ENCODE results near the gene MGRN1.
A peak's percentile ranks its signal among the peaks of the same experiment; 100 is the strongest.

Gene MGRN1

GRCh38 chr16:4726616-4727015 lies 102.0 kb downstream of the MGRN1 start:
- no peak overlapping the region for H3K4me3 ChIP-seq (replicated peaks; ENCODE audit: low read depth, low read length)
- H3K27me3 ChIP-seq (replicated peaks; ENCODE audit: control insufficient read depth, insufficient read depth, low read length): no peaks in the 10 kb centered on the region
- no peak for TF ChIP-seq CTCF (IDR thresholded peaks at IDR 0.05; ENCODE audit: insufficient read depth, low read length, poor library complexity, severe bottlenecking)
- peaks cover 8% of the 10 kb centered on the region for H3K36me3 ChIP-seq (ENCODE audit: control insufficient read depth, insufficient read depth, low read length)
- DNase-seq (ENCODE audit: extremely low read depth, insufficient read length): no peak

- no peak for TF ChIP-seq CTCF (IDR thresholded peaks at IDR 0.05; ENCODE audit: insufficient read depth, low read length, poor library complexity, severe bottlenecking)
- peaks cover 8% of the 10 kb centered on the region for H3K36me3 ChIP-seq (ENCODE audit: control insufficient read depth, insufficient read depth, low read length)
- no peaks in the 10 kb centered on the region for H3K27me3 ChIP-seq (replicated peaks; ENCODE audit: control insufficient read depth, insufficient read depth, low read length)
Measured at GRCh38 chr16:4728676-4729075, 104.0 kb downstream of the MGRN1 start.

GRCh38 chr16:4729876-4730275 lies 105.2 kb downstream of the MGRN1 start:
- DNase-seq (ENCODE audit: extremely low read depth, insufficient read length): no peak
- Histone ChIP-seq H3K27me3 (replicated peaks; ENCODE audit: control insufficient read depth, insufficient read depth, low read length) (no peaks in the 10 kb centered on the region), H3K36me3 (ENCODE audit: control insufficient read depth, insufficient read depth, low read length) (peaks cover 8% of the 10 kb centered on the region), H3K4me3 (replicated peaks; ENCODE audit: low read depth, low read length) (no peak overlapping the region)
- no peak for TF ChIP-seq CTCF (IDR thresholded peaks at IDR 0.05; ENCODE audit: insufficient read depth, low read length, poor library complexity, severe bottlenecking)

More at GRCh38 chr16:4728676-4729075, 104.0 kb downstream of the MGRN1 start:
- DNase-seq (ENCODE audit: extremely low read depth, insufficient read length): no peak
- H3K4me3 ChIP-seq (replicated peaks; ENCODE audit: low read depth, low read length): no peak overlapping the region

GRCh38 chr16:4733211-4733742 lies 108.7 kb downstream of the MGRN1 start:
- TF ChIP-seq CTCF (IDR thresholded peaks at IDR 0.05; ENCODE audit: insufficient read depth, low read length, poor library complexity, severe bottlenecking): no peak
- H3K36me3 ChIP-seq (ENCODE audit: control insufficient read depth, insufficient read depth, low read length): peaks cover 3% of the 10 kb centered on the region
- no peak for DNase-seq (ENCODE audit: extremely low read depth, insufficient read length)
- H3K27me3 ChIP-seq (replicated peaks; ENCODE audit: control insufficient read depth, insufficient read depth, low read length): no peaks in the 10 kb centered on the region
- peak overlapping the region; percentile 95 for H3K4me3 ChIP-seq (replicated peaks; ENCODE audit: low read depth, low read length)

GRCh38 chr16:4733747-4734062 lies 109.1 kb downstream of the MGRN1 start:
- no peak for TF ChIP-seq CTCF (IDR thresholded peaks at IDR 0.05; ENCODE audit: insufficient read depth, low read length, poor library complexity, severe bottlenecking)
- Histone ChIP-seq H3K4me3 (replicated peaks; ENCODE audit: low read depth, low read length) (peak overlapping the region; percentile 95), H3K36me3 (ENCODE audit: control insufficient read depth, insufficient read depth, low read length) (peaks cover 3% of the 10 kb centered on the region), H3K27me3 (replicated peaks; ENCODE audit: control insufficient read depth, insufficient read depth, low read length) (no peaks in the 10 kb centered on the region)
- no peak for DNase-seq (ENCODE audit: extremely low read depth, insufficient read length)
